Measurements from ENCODE around the gene UBALD1. TPM values are rescaled to one million over a fixed set of nuclear protein-coding genes. Genes with fewer than 3 reads are reported as not detected.
A peak's percentile ranks its signal among the peaks of the same experiment; 100 is the strongest.

The UBALD1 gene
- total RNA-seq, 1 donor from 2014 or later: 4.7 TPM

- DNase-seq: no peak
These were observed 32.3 kb upstream of the UBALD1 start for GRCh38 chr16:4646773-4647643.

GRCh38 chr16:4641895-4642294 is 27.2 kb upstream of the UBALD1 start:
- DNase-seq: no peak

GRCh38 chr16:4641306-4641687 is 26.6 kb upstream of the UBALD1 start:
- DNase-seq: no peak

- no peak for DNase-seq
These were observed 26.1 kb upstream of the UBALD1 start for GRCh38 chr16:4640572-4641305.

- no peak for DNase-seq
These were observed 25.3 kb upstream of the UBALD1 start for GRCh38 chr16:4639899-4640509.

- DNase-seq: no peak
These were observed 22.9 kb upstream of the UBALD1 start for GRCh38 chr16:4637501-4638166.

- DNase-seq: no peak
These were observed 21.5 kb upstream of the UBALD1 start for GRCh38 chr16:4636196-4636595.

- DNase-seq: no peak
These were observed 20.1 kb upstream of the UBALD1 start for GRCh38 chr16:4634768-4635167.

GRCh38 chr16:4633910-4634635 is 19.4 kb upstream of the UBALD1 start:
- no peak for DNase-seq

DNA sequence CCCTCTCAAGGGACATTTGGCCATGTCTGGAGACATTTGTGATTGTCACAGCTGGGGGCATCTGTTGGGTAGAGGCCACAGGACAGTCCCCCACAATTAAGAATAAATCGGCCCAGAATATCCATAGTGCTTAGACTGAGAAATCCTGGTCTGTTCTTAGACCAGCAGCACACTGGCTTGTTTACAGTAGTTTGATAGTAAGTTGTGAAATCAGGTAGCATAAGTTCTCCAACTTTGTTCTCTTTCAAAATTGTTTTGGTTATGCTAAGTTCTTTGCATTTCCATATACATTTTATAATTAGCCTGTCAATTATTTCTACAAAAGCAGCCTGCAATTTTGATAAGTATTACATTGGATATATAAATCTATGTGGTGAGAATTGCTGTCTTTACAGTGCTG is 16.8 kb upstream of the UBALD1 start:
- DNase-seq: no peak

GRCh38 chr16:4628283-4628682 is 13.6 kb upstream of the UBALD1 start:
- no peak for DNase-seq

GRCh38 chr16:4626396-4626795 is 11.7 kb upstream of the UBALD1 start:
- DNase-seq: no peak

DNA sequence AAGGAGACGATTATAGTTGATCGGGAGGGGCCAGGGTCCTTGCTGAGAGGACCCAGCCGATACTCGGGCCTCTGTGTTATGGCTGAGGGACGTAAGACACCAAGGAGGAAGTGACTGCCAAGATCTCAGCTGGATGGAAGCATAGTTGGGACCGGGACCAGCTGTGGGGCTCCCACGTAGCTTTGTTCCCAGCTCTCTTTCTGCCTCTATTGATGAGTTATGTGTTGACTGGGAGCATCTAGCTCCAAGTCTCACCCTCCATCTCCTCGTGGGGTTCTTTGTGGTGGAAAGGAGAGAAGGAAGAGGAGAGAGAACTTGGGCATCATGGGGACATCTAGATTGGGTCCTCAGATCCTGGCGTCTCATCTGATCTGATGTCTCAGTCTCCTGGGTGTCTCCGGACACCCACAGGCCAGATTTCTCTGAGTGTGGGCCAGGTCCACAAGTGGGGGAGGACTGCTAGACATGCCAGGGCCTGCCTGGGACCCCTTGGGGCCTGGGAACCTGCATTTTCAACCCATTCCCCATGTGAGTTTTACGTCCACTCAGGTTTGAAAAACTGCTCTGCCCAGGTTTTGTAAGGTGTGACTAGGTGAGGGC is 11.0 kb upstream of the UBALD1 start:
- DNase-seq: no peak

- no peak for DNase-seq
These were observed 10.3 kb upstream of the UBALD1 start for GRCh38 chr16:4624827-4625559.

GRCh38 chr16:4624015-4624826 is 9.5 kb upstream of the UBALD1 start, which contains the start of gene MGRN1:
MGRN1 (plus strand) TSS chr16:4624826; CDS start chr16:4624961, 135 bp downstream.
- DNase-seq: peak; percentile 99

DNA sequence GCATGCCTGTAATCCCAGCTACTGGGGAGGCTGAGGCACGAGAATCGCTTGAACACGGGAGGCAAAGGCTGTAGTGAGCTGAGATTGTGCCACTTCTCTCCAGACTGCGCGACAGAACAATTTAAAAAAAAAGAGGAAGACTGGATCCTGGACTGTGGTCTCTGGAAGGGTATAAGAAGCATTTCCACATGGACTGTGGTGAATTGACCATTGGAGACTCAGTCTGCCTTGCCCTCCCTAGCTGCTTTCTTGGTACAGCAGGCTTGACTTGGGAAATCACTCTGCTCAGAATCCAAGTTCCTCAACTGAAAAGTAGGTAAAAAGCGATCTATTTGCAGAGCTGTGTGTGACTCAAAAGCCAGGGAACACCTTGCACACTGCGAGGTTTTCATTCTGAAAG is 8.9 kb upstream of the UBALD1 start:
- DNase-seq: no peak

DNA sequence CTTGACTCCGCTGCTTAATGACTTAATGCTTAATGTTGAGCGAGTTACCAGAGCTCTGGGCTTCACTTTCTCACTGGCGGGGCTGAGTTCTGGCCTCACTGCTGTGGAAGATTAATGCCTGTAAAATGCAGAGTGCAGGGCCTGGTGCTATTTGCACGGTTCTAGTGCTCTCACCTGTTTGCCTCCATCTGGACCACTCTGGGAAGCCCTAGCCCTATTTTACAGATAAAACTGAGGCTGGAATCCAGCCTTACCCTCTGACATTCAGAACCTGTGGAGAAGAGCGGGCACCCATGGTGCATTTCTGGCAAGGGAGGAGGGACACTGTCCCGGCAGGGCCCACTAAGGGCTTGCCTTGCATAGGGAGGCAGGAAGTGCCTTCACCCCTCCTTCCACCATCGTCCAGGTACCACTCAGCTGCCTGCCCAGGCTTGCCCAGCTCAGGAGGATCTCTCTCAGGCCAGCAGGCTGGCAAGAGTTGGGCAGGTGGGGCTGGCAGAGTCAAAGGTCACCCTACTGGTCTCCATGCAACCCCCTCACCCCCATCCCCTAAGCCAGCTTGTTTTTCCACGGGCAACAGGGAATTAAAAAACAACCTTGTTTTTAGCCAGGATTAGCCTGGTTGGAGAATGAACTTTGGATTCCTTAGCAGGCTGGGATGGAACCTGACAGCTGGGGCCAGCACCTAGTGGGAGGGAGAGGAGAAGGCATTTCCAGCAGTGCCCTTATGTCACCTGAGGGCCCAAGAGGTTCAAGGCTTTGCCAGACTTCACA is 4.1 kb upstream of the UBALD1 start:
- DNase-seq: no peak

GRCh38 chr16:4617880-4618279 is 3.2 kb upstream of the UBALD1 start:
- no peak for DNase-seq
